HepG2 (cell line): ENCODE results near the gene LSM3. TPM values are rescaled to one million over a fixed set of nuclear protein-coding genes. Genes with fewer than 3 reads are reported as not detected.
A peak's percentile ranks its signal among the peaks of the same experiment; 100 is the strongest.

ENCODE experiments used
- AHR ChIP-seq: IDR thresholded peaks from 2 replicates; pipeline ENCODE4 v1.6.1; 2018; ENCODE audit warnings: missing genetic modification reagents, missing compliant biosample characterization
- BORCS8-MEF2B ChIP-seq: sonication (generic); formaldehyde crosslinking; IDR thresholded peaks from 2 replicates; pipeline ENCODE4 v1.8.0; 2022; ENCODE audit warnings: mild to moderate bottlenecking, missing genetic modification reagents
- EED ChIP-seq: sonication (generic); formaldehyde crosslinking; IDR thresholded peaks from 2 replicates; pipeline ENCODE4 v1.5.0; 2020; ENCODE audit warnings: mild to moderate bottlenecking, missing genetic modification reagents
- HES4 ChIP-seq: sonication (generic); formaldehyde crosslinking; IDR thresholded peaks from 2 replicates; pipeline ENCODE4 v1.9.0; 2021; ENCODE audit warnings: mild to moderate bottlenecking, missing genetic modification reagents, borderline replicate concordance
- HNRNPK ChIP-seq: fragments of 200-400 bp; formaldehyde crosslinking; IDR thresholded peaks from 2 replicates; pipeline ENCODE4 v1.6.1; 2018; ENCODE audit warnings: low read length, low read depth, moderate library complexity, mild to moderate bottlenecking; ENCODE audit not compliant: poor library complexity, severe bottlenecking
- IRF2 ChIP-seq: IDR thresholded peaks from 2 replicates; pipeline ENCODE4 v1.6.1; 2018; ENCODE audit warnings: missing genetic modification reagents, missing compliant biosample characterization
- MZF1 ChIP-seq: sonication (generic); formaldehyde crosslinking; IDR thresholded peaks from 2 replicates; pipeline ENCODE4 v1.8.1; 2023; ENCODE audit warnings: mild to moderate bottlenecking, missing genetic modification reagents, borderline replicate concordance
- PBX3 ChIP-seq: sonication (generic); formaldehyde crosslinking; IDR thresholded peaks from 2 replicates; pipeline ENCODE4 v1.8.1; 2023; ENCODE audit warnings: missing genetic modification reagents, inconsistent platforms, borderline replicate concordance
- THAP8 ChIP-seq: sonication (generic); formaldehyde crosslinking; IDR thresholded peaks from 2 replicates; pipeline ENCODE4 v1.5.1; 2020; ENCODE audit warnings: missing genetic modification reagents, mild to moderate bottlenecking, borderline replicate concordance
- ZNF30 ChIP-seq: sonication (generic); formaldehyde crosslinking; IDR thresholded peaks from 2 replicates; pipeline ENCODE4 v1.5.0; 2020; ENCODE audit warnings: mild to moderate bottlenecking, missing genetic modification reagents
- ZNF703 ChIP-seq: sonication (generic); formaldehyde crosslinking; IDR thresholded peaks from 2 replicates; pipeline ENCODE4 v1.5.1; 2020; ENCODE audit warnings: missing genetic modification reagents, mild to moderate bottlenecking, moderate library complexity, borderline replicate concordance
- polyA plus RNA-seq, 8 experiments: library from polyadenylated mRNA; depleted of rRNA in 3 of 8; stranded (reverse) in 7 of 8; unstranded in 1 of 8; fragments of >200 nt; fragmentation: Illumina TruSeq in 4 of 8; extraction: Trizol in 4 of 8; gene quantifications; 2 replicates each; pipeline versions ENCODE4 v1.2.1 to v1.2.3, GENCODE V29; 2011 to 2016; ENCODE audit warnings: low read depth in 4 of 8, missing spikeins in 1 of 8, mixed read lengths in 1 of 8; ENCODE audit not compliant: insufficient read depth in 1 of 8
- total RNA-seq, 5 experiments: library from RNA; depleted of rRNA; stranded (reverse); fragments of >200 nt; fragmentation: Illumina TruSeq; extraction: Trizol; gene quantifications; 2 replicates each; pipeline ENCODE4 v1.2.3, GENCODE V29; 2016; ENCODE audit warnings: low read depth in 1 of 5
- TF ChIP-seq, protein P1 (sequence below): sonication (generic); formaldehyde crosslinking; IDR thresholded peaks from 2 replicates; pipeline ENCODE4 v1.4.0; 2020; ENCODE audit warnings: mild to moderate bottlenecking, missing genetic modification reagents
- TF ChIP-seq, protein P2 (sequence below): IDR thresholded peaks from 2 replicates; pipeline ENCODE4 v1.6.1; 2016; ENCODE audit warnings: missing genetic modification reagents, missing compliant biosample characterization
- TF ChIP-seq, protein P3 (sequence below): sonication (generic); formaldehyde crosslinking; IDR thresholded peaks from 2 replicates; pipeline ENCODE4 v1.4.0; 2020; ENCODE audit warnings: missing genetic modification reagents

LSM3 gene
- total and polyA plus RNA-seq, 2 of the 13 experiments (the other 11 are each of a cell fraction or from before 2014, with no cell fraction given), result 5.1 to 19.4 TPM

- TF ChIP-seq HES4 (peak; percentile 75; the same call in 1 of the 2 replicates), PBX3 (CRISPR knock-in tag) (no peak), MZF1 (no peak), HNRNPK (no peak), THAP8 (peak; percentile 71; the same call in 1 of the 2 replicates), EED (peak; percentile 44; the same call in 1 of the 2 replicates), ZNF703 (CRISPR knock-in tag) (peak; percentile 42; the same call in 1 of the 2 replicates), IRF2 (CRISPR knock-in tag) (peak; percentile 67; the same call in 1 of the 2 replicates), AHR (CRISPR knock-in tag) (0 out of 2 replicates have a peak, but pooled peaks have one; percentile 24), BORCS8-MEF2B (CRISPR knock-in tag) (peak; percentile 94), ZNF30 (CRISPR knock-in tag) (0 out of 2 replicates have a peak, but pooled peaks have one; percentile 39)
- TF ChIP-seq, protein P1, sequence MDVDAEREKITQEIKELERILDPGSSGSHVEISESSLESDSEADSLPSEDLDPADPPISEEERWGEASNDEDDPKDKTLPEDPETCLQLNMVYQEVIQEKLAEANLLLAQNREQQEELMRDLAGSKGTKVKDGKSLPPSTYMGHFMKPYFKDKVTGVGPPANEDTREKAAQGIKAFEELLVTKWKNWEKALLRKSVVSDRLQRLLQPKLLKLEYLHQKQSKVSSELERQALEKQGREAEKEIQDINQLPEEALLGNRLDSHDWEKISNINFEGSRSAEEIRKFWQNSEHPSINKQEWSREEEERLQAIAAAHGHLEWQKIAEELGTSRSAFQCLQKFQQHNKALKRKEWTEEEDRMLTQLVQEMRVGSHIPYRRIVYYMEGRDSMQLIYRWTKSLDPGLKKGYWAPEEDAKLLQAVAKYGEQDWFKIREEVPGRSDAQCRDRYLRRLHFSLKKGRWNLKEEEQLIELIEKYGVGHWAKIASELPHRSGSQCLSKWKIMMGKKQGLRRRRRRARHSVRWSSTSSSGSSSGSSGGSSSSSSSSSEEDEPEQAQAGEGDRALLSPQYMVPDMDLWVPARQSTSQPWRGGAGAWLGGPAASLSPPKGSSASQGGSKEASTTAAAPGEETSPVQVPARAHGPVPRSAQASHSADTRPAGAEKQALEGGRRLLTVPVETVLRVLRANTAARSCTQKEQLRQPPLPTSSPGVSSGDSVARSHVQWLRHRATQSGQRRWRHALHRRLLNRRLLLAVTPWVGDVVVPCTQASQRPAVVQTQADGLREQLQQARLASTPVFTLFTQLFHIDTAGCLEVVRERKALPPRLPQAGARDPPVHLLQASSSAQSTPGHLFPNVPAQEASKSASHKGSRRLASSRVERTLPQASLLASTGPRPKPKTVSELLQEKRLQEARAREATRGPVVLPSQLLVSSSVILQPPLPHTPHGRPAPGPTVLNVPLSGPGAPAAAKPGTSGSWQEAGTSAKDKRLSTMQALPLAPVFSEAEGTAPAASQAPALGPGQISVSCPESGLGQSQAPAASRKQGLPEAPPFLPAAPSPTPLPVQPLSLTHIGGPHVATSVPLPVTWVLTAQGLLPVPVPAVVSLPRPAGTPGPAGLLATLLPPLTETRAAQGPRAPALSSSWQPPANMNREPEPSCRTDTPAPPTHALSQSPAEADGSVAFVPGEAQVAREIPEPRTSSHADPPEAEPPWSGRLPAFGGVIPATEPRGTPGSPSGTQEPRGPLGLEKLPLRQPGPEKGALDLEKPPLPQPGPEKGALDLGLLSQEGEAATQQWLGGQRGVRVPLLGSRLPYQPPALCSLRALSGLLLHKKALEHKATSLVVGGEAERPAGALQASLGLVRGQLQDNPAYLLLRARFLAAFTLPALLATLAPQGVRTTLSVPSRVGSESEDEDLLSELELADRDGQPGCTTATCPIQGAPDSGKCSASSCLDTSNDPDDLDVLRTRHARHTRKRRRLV, result 0 out of 2 replicates have a peak, but pooled peaks have one; percentile 33
- TF ChIP-seq, protein P2, sequence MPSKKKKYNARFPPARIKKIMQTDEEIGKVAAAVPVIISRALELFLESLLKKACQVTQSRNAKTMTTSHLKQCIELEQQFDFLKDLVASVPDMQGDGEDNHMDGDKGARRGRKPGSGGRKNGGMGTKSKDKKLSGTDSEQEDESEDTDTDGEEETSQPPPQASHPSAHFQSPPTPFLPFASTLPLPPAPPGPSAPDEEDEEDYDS (CRISPR knock-in tag), result peak; percentile 91
- TF ChIP-seq, protein P3, sequence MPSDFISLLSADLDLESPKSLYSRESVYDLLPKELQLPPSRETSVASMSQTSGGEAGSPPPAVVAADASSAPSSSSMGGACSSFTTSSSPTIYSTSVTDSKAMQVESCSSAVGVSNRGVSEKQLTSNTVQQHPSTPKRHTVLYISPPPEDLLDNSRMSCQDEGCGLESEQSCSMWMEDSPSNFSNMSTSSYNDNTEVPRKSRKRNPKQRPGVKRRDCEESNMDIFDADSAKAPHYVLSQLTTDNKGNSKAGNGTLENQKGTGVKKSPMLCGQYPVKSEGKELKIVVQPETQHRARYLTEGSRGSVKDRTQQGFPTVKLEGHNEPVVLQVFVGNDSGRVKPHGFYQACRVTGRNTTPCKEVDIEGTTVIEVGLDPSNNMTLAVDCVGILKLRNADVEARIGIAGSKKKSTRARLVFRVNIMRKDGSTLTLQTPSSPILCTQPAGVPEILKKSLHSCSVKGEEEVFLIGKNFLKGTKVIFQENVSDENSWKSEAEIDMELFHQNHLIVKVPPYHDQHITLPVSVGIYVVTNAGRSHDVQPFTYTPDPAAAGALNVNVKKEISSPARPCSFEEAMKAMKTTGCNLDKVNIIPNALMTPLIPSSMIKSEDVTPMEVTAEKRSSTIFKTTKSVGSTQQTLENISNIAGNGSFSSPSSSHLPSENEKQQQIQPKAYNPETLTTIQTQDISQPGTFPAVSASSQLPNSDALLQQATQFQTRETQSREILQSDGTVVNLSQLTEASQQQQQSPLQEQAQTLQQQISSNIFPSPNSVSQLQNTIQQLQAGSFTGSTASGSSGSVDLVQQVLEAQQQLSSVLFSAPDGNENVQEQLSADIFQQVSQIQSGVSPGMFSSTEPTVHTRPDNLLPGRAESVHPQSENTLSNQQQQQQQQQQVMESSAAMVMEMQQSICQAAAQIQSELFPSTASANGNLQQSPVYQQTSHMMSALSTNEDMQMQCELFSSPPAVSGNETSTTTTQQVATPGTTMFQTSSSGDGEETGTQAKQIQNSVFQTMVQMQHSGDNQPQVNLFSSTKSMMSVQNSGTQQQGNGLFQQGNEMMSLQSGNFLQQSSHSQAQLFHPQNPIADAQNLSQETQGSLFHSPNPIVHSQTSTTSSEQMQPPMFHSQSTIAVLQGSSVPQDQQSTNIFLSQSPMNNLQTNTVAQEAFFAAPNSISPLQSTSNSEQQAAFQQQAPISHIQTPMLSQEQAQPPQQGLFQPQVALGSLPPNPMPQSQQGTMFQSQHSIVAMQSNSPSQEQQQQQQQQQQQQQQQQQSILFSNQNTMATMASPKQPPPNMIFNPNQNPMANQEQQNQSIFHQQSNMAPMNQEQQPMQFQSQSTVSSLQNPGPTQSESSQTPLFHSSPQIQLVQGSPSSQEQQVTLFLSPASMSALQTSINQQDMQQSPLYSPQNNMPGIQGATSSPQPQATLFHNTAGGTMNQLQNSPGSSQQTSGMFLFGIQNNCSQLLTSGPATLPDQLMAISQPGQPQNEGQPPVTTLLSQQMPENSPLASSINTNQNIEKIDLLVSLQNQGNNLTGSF (CRISPR knock-in tag), result no peak; the same call in 1 of the 2 replicates
Measured at GRCh38 chr3:14178247-14179113, at the start of gene LSM3, which contains the start of gene XPC (continued).
